Cardiac fibroblast (primary cell): ENCODE results near the gene OR6K2.

Source experiments
- DNase-seq, 2 donors: peaks; one replicate each; pipeline versions ENCODE4 v3.0.0 to v3.0.0-alpha.2; 2010; ENCODE audit warnings: low read depth in 2 of 2
- H3K4me3 ChIP-seq, 2 donors: replicated peaks in 1 of 2; 1 replicate in 1 of 2; 2 replicates in 1 of 2; pipeline ENCODE4 v1.5.1; 2011; ENCODE audit warnings: low read depth in 2 of 2, low read length in 2 of 2, mild to moderate bottlenecking in 2 of 2, moderate library complexity in 1 of 2
- CTCF ChIP-seq: IDR thresholded peaks from one replicate; pipeline ENCODE4 v1.5.1; 2011; ENCODE audit warnings: low read depth, mild to moderate bottlenecking, low read length, inconsistent platforms

Gene OR6K2

GRCh38 chr1:158674302-158674701 is 26.1 kb downstream of the OR6K2 start:
- DNase-seq: no peak
- no peak overlapping the region for H3K4me3 ChIP-seq
- TF ChIP-seq CTCF: no peak

DNA sequence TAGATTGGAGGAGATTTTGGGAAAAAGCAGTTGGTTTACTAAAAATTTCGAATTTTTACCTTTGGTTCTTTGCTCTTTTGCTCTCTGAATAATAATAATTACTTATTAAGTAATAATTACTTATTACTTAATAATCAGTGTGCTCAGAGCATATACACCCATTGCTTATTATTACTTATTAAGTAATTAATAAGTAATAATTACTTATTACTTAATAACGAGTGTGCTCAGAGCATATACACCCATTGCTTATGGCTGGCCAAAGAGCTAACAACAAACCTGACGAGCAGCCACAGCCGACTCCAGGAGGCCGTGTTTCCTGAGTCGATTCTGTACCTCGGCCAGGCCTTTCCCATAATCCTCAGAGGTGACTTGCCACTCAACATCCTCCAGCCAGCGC is 34.4 kb downstream of the OR6K2 start:
- H3K4me3 ChIP-seq: no peak overlapping the region
- TF ChIP-seq CTCF: no peak
- DNase-seq: no peak

- DNase-seq: no peak
- no peak overlapping the region for H3K4me3 ChIP-seq
These were observed 45.9 kb downstream of the OR6K2 start for GRCh38 chr1:158654571-158654970.

DNA sequence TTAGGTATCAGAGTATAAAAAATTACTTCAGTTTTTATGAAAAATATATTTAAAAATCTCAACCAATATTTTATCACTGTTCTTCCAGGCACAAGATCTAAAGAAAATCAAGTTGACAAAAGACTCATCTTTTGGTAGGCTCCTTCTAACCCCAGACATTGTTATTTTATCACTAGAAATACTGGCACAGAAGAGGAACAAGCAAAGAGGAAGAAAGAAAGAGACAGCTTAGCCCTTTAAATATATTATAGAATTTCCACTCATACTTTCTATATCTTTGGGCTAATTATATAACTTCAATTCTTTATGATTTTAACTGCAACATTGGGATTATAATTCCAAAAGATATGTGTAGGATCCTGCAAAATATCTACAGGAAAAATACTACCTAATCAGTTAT is 46.4 kb downstream of the OR6K2 start:
- DNase-seq: no peak
- TF ChIP-seq CTCF: no peak
- H3K4me3 ChIP-seq: no peak overlapping the region

More at GRCh38 chr1:158654571-158654970, 45.9 kb downstream of the OR6K2 start:
- no peak for TF ChIP-seq CTCF

GRCh38 chr1:158652721-158653334 is 47.6 kb downstream of the OR6K2 start:
- H3K4me3 ChIP-seq: no peak overlapping the region
- DNase-seq: no peak
- TF ChIP-seq CTCF: no peak
